GM12878 (cell line): ENCODE results near the gene ZBTB7B. TPM values are rescaled to one million over a fixed set of nuclear protein-coding genes. Genes with fewer than 3 reads are reported as not detected.

Experiments used
- ATF7 ChIP-seq: fragments of 450-650 bp; IDR thresholded peaks from 2 replicates; pipeline ENCODE4 v1.6.1; 2016; ENCODE audit warnings: low read depth, mild to moderate bottlenecking
- BCLAF1 ChIP-seq: fragments of 450-650 bp; IDR thresholded peaks from 2 replicates; pipeline ENCODE4 v1.6.1; 2017; ENCODE audit warnings: antibody characterized with exemption, mild to moderate bottlenecking, moderate library complexity
- BRCA1 ChIP-seq: IDR thresholded peaks from 2 replicates; pipeline ENCODE4 v1.6.1; 2011; ENCODE audit warnings: low read depth, low read length, improper control_type of control experiment
- CEBPB ChIP-seq, 2 experiments: fragments of 150-350 bp in 1 of 2; IDR thresholded peaks; 2 replicates each; pipeline ENCODE4 v1.6.1; 2012 to 2014; ENCODE audit warnings: low read depth in 2 of 2, low read length in 2 of 2, borderline replicate concordance in 1 of 2, inconsistent platforms in 1 of 2
- ETV6 ChIP-seq, 2 experiments: fragments of 450-650 bp in 1 of 2; IDR thresholded peaks in 1 of 2; conservative IDR thresholded peaks in 1 of 2; 2 replicates each; pipeline ENCODE4 v1.6.1; 2014; ENCODE audit warnings: antibody characterized with exemption in 1 of 2, borderline replicate concordance in 1 of 2, low read depth in 1 of 2, mild to moderate bottlenecking in 1 of 2, moderate library complexity in 1 of 2
- IRF3 ChIP-seq: fragments of 450-650 bp; IDR thresholded peaks from 2 replicates; pipeline ENCODE4 v1.6.1; 2014; ENCODE audit warnings: mild to moderate bottlenecking
- LARP7 ChIP-seq: fragments of 450-650 bp; IDR thresholded peaks from 2 replicates; pipeline ENCODE4 v1.6.1; 2017; ENCODE audit warnings: mild to moderate bottlenecking
- MTA3 ChIP-seq: IDR thresholded peaks from 2 replicates; pipeline ENCODE4 v1.6.1; 2012; ENCODE audit warnings: low read length, inconsistent platforms, borderline replicate concordance
- NRF1 ChIP-seq: conservative IDR thresholded peaks from 2 replicates; pipeline ENCODE4 v1.6.1; 2011; ENCODE audit warnings: mild to moderate bottlenecking, low read depth, low read length, improper control_type of control experiment
- PAX8 ChIP-seq: fragments of 450-650 bp; IDR thresholded peaks from 2 replicates; pipeline ENCODE4 v1.6.1; 2017; ENCODE audit warnings: mild to moderate bottlenecking, moderate library complexity
- PML ChIP-seq: IDR thresholded peaks from 2 replicates; pipeline ENCODE4 v1.6.1; 2012; ENCODE audit warnings: low read length, inconsistent platforms
- RELB ChIP-seq: fragments of 450-650 bp; IDR thresholded peaks from 2 replicates; pipeline ENCODE4 v1.6.1; 2017; ENCODE audit warnings: low read depth, mild to moderate bottlenecking, moderate library complexity
- SPI1 ChIP-seq: IDR thresholded peaks from 2 replicates; pipeline ENCODE4 v1.6.1; 2011; ENCODE audit warnings: low read depth, mild to moderate bottlenecking, low read length, moderate library complexity, borderline replicate concordance; ENCODE audit not compliant: insufficient read depth
- SUPT20H ChIP-seq: IDR thresholded peaks from 2 replicates; pipeline ENCODE4 v1.6.1; 2011; ENCODE audit warnings: low read depth, mild to moderate bottlenecking, low read length, moderate library complexity, borderline replicate concordance; ENCODE audit not compliant: control insufficient read depth
- USF2 ChIP-seq: IDR thresholded peaks from 2 replicates; pipeline ENCODE4 v1.6.1; 2011; ENCODE audit warnings: low read depth, low read length, improper control_type of control experiment, borderline replicate concordance
- WRNIP1 ChIP-seq: IDR thresholded peaks from 2 replicates; pipeline ENCODE4 v1.6.1; 2011; ENCODE audit warnings: low read depth, low read length, improper control_type of control experiment, borderline replicate concordance
- ZBED1 ChIP-seq: IDR thresholded peaks from 2 replicates; pipeline ENCODE4 v1.6.1; 2016; ENCODE audit warnings: borderline replicate concordance
- ZBTB4 ChIP-seq: fragments of 450-650 bp; formaldehyde crosslinking; IDR thresholded peaks from 2 replicates; pipeline ENCODE4 v1.4.0; 2022; ENCODE audit warnings: mild to moderate bottlenecking, moderate library complexity
- polyA plus RNA-seq, 11 experiments: library from polyadenylated mRNA; depleted of rRNA in 4 of 11; unstranded in 6 of 11; stranded (reverse) in 5 of 11; fragments of >200 nt; fragmentation: Nextera tagmentation in 4 of 11; fragmentation: Illumina TruSeq in 1 of 11; extraction: Ambion mirVana in 4 of 11; extraction: Trizol in 1 of 11; gene quantifications; 1 replicate in 1 of 11; 2 replicates in 10 of 11; pipeline versions ENCODE4 v1.2.1 to v1.2.3, GENCODE V29; 2011 to 2016; ENCODE audit warnings: inconsistent platforms in 2 of 11, missing spikeins in 2 of 11, low read depth in 1 of 11
- total RNA-seq, 4 experiments: library from RNA; depleted of rRNA in 3 of 4; stranded (reverse); fragments of >200 nt in 3 of 4; fragmentation: Illumina TruSeq in 1 of 4; extraction: Trizol in 1 of 4; gene quantifications; 2 replicates each; pipeline versions ENCODE4 v1.2.1 to v1.2.3, GENCODE V29; 2013 to 2021
- TF ChIP-seq, protein P1 (sequence below): IDR thresholded peaks from 2 replicates; pipeline ENCODE4 v1.6.1; 2012; ENCODE audit warnings: low read depth, low read length, improper control_type of control experiment

The ZBTB7B gene
- total and polyA plus RNA-seq, 10 of the 15 experiments (the other 5 are each of a cell fraction or from before 2014, with no cell fraction given), result 0.11 to 44.9 (median 11.3) TPM

DNA sequence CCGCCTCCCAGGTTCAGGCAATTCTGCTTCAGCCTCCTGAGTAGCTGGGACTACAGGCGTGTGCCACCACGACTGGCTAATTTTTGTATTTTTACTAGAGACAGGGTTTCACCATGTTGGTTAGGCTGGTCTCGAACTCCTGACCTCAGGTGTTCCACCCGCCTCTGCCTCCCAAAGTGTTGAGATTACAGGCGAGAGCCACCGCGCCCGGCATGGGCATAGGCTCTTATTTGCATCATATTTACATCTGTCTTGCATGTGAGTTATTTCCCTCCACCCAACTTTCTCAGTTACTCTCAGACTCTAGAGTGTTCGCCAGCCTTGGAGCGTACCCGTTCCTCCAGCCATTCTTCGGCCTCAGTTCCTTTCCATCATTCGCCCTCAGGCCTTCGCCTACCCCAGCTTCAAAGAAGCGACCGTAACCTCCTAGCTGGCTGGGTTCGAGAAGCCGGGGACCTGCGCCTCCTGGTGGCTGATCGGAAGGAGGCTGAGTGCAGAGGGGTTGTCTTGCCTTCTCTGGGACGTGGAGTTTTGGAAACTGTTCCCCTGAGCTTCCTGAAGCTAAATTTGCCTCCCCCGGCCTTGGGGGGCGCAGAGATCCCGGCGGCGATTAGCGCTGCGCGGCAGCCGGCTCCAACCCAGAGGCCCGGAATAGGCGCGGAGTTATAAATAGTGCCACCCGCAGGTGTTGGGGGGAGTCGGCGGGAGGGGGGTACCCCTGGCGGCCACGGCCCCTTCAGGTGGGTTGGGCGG lies 3.6 kb upstream of the ZBTB7B start (continued):
- no peak for TF ChIP-seq IRF3
- 0 out of 4 replicates have a peak, but pooled peaks of 1 of the 2 experiments have one; percentile 8 for TF ChIP-seq ETV6 (conservative IDR thresholded peaks at IDR 0.05 in 1 of 2, IDR thresholded peaks at IDR 0.05 in 1 of 2; ENCODE audit: borderline replicate concordance in 1 of 2, low read depth in 1 of 2)
- no peak for TF ChIP-seq BCLAF1
- no peak for TF ChIP-seq CEBPB (IDR thresholded peaks at IDR 0.05; ENCODE audit: borderline replicate concordance in 1 of 2, low read depth in 2 of 2, low read length in 2 of 2)
- no peak for TF ChIP-seq NRF1
- TF ChIP-seq RELB, result no peak; the same call in 1 of the 2 replicates
- no peak for TF ChIP-seq MTA3
- TF ChIP-seq BRCA1, result no peak
- TF ChIP-seq ZBED1, result peak; percentile 64; the same call in 1 of the 2 replicates
- no peak for TF ChIP-seq SPI1
- no peak for TF ChIP-seq PML
- TF ChIP-seq, protein P1, sequence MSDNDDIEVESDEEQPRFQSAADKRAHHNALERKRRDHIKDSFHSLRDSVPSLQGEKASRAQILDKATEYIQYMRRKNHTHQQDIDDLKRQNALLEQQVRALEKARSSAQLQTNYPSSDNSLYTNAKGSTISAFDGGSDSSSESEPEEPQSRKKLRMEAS, result no peak
- no peak for TF ChIP-seq ZBTB4 (CRISPR knock-in tag)
- TF ChIP-seq ATF7, result peak; percentile 40; the same call in 1 of the 2 replicates
- no peak for TF ChIP-seq PAX8
- TF ChIP-seq USF2, result no peak
- peak; percentile 52; the same call in 1 of the 2 replicates for TF ChIP-seq LARP7
- no peak for TF ChIP-seq WRNIP1
- no peak for TF ChIP-seq SUPT20H
